ENCODE data around the gene SLC6A4. TPM values are rescaled to one million over a fixed set of nuclear protein-coding genes. Genes with fewer than 3 reads are reported as not detected.

SLC6A4 gene
- total and polyA plus RNA-seq, 10 of the 15 experiments (the other 5 are each of a cell fraction or from before 2014, with no cell fraction given) = 5.3 to 20.6 (median 10.1) TPM

DNA sequence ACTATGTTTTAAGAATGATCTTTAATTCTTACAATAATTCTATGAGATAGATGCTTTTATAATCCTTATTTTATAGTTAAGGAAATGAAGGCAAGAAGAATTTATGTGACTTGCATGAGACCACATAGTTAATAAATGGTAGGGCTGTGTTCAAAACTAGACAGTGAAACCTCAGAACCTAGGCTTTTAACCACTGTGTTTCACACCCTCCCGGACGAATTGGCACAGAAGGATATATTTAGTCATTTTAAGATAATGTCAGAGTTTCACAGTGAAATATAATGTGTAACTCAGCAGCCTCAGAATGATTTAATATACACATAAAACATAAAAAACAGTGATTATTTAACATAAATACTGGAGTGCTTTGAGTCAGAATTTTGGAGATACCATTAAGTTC lies 61.8 kb downstream of the SLC6A4 start (continued):
- TF ChIP-seq, protein P1, sequence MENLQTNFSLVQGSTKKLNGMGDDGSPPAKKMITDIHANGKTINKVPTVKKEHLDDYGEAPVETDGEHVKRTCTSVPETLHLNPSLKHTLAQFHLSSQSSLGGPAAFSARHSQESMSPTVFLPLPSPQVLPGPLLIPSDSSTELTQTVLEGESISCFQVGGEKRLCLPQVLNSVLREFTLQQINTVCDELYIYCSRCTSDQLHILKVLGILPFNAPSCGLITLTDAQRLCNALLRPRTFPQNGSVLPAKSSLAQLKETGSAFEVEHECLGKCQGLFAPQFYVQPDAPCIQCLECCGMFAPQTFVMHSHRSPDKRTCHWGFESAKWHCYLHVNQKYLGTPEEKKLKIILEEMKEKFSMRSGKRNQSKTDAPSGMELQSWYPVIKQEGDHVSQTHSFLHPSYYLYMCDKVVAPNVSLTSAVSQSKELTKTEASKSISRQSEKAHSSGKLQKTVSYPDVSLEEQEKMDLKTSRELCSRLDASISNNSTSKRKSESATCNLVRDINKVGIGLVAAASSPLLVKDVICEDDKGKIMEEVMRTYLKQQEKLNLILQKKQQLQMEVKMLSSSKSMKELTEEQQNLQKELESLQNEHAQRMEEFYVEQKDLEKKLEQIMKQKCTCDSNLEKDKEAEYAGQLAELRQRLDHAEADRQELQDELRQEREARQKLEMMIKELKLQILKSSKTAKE (IDR thresholded peaks at IDR 0.05; ENCODE audit: low read depth, poor library complexity, severe bottlenecking) = peak; percentile 79
- no peak for TF ChIP-seq STAT1 (conservative IDR thresholded peaks at IDR 0.05)
- TF ChIP-seq EP300 (IDR thresholded peaks at IDR 0.05; ENCODE audit: borderline replicate concordance in 1 of 2, control insufficient read depth in 1 of 2, low read depth in 2 of 2, low read length in 2 of 2) = peak; percentile 67 to 93
- TF ChIP-seq, protein P2, sequence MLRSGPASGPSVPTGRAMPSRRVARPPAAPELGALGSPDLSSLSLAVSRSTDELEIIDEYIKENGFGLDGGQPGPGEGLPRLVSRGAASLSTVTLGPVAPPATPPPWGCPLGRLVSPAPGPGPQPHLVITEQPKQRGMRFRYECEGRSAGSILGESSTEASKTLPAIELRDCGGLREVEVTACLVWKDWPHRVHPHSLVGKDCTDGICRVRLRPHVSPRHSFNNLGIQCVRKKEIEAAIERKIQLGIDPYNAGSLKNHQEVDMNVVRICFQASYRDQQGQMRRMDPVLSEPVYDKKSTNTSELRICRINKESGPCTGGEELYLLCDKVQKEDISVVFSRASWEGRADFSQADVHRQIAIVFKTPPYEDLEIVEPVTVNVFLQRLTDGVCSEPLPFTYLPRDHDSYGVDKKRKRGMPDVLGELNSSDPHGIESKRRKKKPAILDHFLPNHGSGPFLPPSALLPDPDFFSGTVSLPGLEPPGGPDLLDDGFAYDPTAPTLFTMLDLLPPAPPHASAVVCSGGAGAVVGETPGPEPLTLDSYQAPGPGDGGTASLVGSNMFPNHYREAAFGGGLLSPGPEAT (IDR thresholded peaks at IDR 0.05; ENCODE audit: low read depth) = peak; percentile 65
- peak; percentile 62; the same call in 1 of the 2 replicates for TF ChIP-seq ZSCAN29 (IDR thresholded peaks at IDR 0.05)
- TF ChIP-seq MTA3 (IDR thresholded peaks at IDR 0.05; ENCODE audit: borderline replicate concordance, low read length) = no peak
- no peak for TF ChIP-seq SP1 (IDR thresholded peaks at IDR 0.05; ENCODE audit: low read depth, low read length)
- peak; percentile 93 for TF ChIP-seq ZNF217 (IDR thresholded peaks at IDR 0.05)
- TF ChIP-seq YY1 (IDR thresholded peaks at IDR 0.05; ENCODE audit: low read depth, low read length) = no peak
- TF ChIP-seq CBFB (IDR thresholded peaks at IDR 0.05; ENCODE audit: low read depth) = 0 out of 2 replicates have a peak, but pooled peaks have one; percentile 26
- TF ChIP-seq EZH2 (IDR thresholded peaks at IDR 0.05; ENCODE audit: borderline replicate concordance, control insufficient read depth, low read depth, low read length) = no peak
- TF ChIP-seq YBX1 (IDR thresholded peaks at IDR 0.05) = no peak
- no peak for TF ChIP-seq KLF5 (IDR thresholded peaks at IDR 0.05; ENCODE audit: partially characterized antibody)
- TF ChIP-seq ASH2L (IDR thresholded peaks at IDR 0.05; ENCODE audit: borderline replicate concordance, low read depth) = no peak
- no peak for TF ChIP-seq SREBF2 (IDR thresholded peaks at IDR 0.05; ENCODE audit: low read length)
- TF ChIP-seq, protein P3, sequence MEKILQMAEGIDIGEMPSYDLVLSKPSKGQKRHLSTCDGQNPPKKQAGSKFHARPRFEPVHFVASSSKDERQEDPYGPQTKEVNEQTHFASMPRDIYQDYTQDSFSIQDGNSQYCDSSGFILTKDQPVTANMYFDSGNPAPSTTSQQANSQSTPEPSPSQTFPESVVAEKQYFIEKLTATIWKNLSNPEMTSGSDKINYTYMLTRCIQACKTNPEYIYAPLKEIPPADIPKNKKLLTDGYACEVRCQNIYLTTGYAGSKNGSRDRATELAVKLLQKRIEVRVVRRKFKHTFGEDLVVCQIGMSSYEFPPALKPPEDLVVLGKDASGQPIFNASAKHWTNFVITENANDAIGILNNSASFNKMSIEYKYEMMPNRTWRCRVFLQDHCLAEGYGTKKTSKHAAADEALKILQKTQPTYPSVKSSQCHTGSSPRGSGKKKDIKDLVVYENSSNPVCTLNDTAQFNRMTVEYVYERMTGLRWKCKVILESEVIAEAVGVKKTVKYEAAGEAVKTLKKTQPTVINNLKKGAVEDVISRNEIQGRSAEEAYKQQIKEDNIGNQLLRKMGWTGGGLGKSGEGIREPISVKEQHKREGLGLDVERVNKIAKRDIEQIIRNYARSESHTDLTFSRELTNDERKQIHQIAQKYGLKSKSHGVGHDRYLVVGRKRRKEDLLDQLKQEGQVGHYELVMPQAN (conservative IDR thresholded peaks at IDR 0.05) = no peak
- TF ChIP-seq TCF7 (IDR thresholded peaks at IDR 0.05; ENCODE audit: borderline replicate concordance) = no peak
- TF ChIP-seq SUPT20H (IDR thresholded peaks at IDR 0.05; ENCODE audit: borderline replicate concordance, control insufficient read depth, low read depth, low read length) = no peak
- peak; percentile 94 for TF ChIP-seq MTA2 (IDR thresholded peaks at IDR 0.05; ENCODE audit: low read depth)
- TF ChIP-seq HCFC1 (IDR thresholded peaks at IDR 0.05; ENCODE audit: low read length) = no peak
- peak; percentile 73 for TF ChIP-seq BMI1 (IDR thresholded peaks at IDR 0.05; ENCODE audit: borderline replicate concordance)
- TF ChIP-seq NR2C2 (IDR thresholded peaks at IDR 0.05; ENCODE audit: borderline replicate concordance, control insufficient read depth, insufficient read length, low read depth) = no peak
- TF ChIP-seq JUNB (IDR thresholded peaks at IDR 0.05) = peak; percentile 75
- peak; percentile 39; the same call in 1 of the 2 replicates for TF ChIP-seq NBN (IDR thresholded peaks at IDR 0.05)
- no peak for TF ChIP-seq ZNF274 (IDR thresholded peaks at IDR 0.05; ENCODE audit: insufficient read depth, insufficient read length)
- no peak for TF ChIP-seq MYC (IDR thresholded peaks at IDR 0.05; ENCODE audit: insufficient read depth, insufficient read length, insufficient replicate concordance, low read length, severe bottlenecking)
- no peak for TF ChIP-seq NFYA (IDR thresholded peaks at IDR 0.05; ENCODE audit: borderline replicate concordance, low read depth, low read length)
- TF ChIP-seq NFIC (IDR thresholded peaks at IDR 0.05; ENCODE audit: low read depth, low read length) = peak; percentile 74; the same call in 1 of the 2 replicates
- TF ChIP-seq POU2F2 (IDR thresholded peaks at IDR 0.05; ENCODE audit: borderline replicate concordance, low read depth, low read length) = no peak
